Measurements from ENCODE around the gene SUPV3L1.
"Not testable (repeated sequence)": the region's sequence is repeated elsewhere in the genome, so short reads cannot be mapped to it uniquely, and the experiment has no call there.

The SUPV3L1 gene

DNA sequence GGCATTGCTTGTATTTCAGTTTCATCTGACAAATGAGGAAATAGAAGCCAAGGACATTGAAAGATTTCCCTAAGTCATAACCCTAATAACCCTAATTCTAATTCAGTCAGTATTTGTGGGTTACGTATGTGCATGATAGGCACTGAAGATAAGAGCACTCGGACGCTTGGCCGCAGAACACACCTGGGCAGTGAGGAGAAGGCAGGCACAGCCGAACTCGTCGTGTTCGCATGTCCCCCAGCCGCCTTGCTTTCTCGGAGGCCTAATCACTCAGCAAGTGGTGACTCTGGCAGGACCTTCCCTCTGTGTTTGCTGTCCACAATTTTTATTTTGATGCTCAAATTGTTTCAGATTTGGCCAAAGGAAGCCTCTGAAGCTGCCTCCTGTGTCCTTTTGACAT lies 63.8 kb downstream of the SUPV3L1 start:
- no peak for TF ChIP-seq CTCF (conservative IDR thresholded peaks at IDR 0.05; ENCODE audit: low read depth, low read length)
- no peak for DNase-seq (ENCODE audit: low read depth)

DNA sequence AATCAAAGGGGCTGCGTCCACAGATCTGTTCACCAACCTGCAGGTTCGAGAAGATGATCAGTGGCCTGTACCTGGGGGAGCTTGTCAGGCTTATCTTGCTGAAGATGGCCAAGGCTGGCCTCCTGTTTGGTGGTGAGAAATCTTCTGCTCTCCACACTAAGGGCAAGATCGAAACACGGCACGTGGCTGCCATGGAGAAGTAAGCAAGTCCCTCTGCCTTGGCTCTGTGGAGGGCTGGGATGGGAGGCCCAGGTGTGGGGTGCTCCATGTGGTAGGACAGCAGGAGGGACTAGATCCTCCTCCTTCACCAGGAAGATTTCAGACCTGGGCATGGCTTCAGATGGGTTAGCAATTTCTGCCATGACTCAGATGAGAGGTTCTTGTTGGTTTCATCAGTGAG lies 66.0 kb downstream of the SUPV3L1 start:
- H3K4me3 ChIP-seq (ENCODE audit: low read length): no peak overlapping the region
- no peak for TF ChIP-seq CTCF (conservative IDR thresholded peaks at IDR 0.05; ENCODE audit: low read depth, low read length)
- no peak for DNase-seq (ENCODE audit: low read depth)

More for the DNA sequence above, 63.8 kb downstream of the SUPV3L1 start:
- H3K4me3 ChIP-seq (ENCODE audit: low read length): no peak overlapping the region

- no peak for TF ChIP-seq CTCF (conservative IDR thresholded peaks at IDR 0.05; ENCODE audit: low read depth, low read length)
These were observed 66.7 kb downstream of the SUPV3L1 start for GRCh38 chr10:69246581-69247312.

GRCh38 chr10:69247313-69247710 lies 67.3 kb downstream of the SUPV3L1 start:
- H3K4me3 ChIP-seq (ENCODE audit: low read length): no peak overlapping the region
- no peak for TF ChIP-seq CTCF (conservative IDR thresholded peaks at IDR 0.05; ENCODE audit: low read depth, low read length)
- DNase-seq (ENCODE audit: low read depth): no peak

More at GRCh38 chr10:69246581-69247312, 66.7 kb downstream of the SUPV3L1 start:
- DNase-seq (ENCODE audit: low read depth): no peak
- H3K4me3 ChIP-seq (ENCODE audit: low read length): no peak overlapping the region

GRCh38 chr10:69248117-69248730 lies 68.2 kb downstream of the SUPV3L1 start:
- TF ChIP-seq CTCF (conservative IDR thresholded peaks at IDR 0.05; ENCODE audit: low read depth, low read length): no peak
- DNase-seq (ENCODE audit: low read depth): no peak
- H3K4me3 ChIP-seq (ENCODE audit: low read length): no peak overlapping the region

GRCh38 chr10:69250041-69250440 lies 70.0 kb downstream of the SUPV3L1 start:
- H3K4me3 ChIP-seq (ENCODE audit: low read length): no peak overlapping the region
- no peak for TF ChIP-seq CTCF (conservative IDR thresholded peaks at IDR 0.05; ENCODE audit: low read depth, low read length)
- DNase-seq (ENCODE audit: low read depth): no peak

GRCh38 chr10:69251417-69251816 lies 71.4 kb downstream of the SUPV3L1 start:
- H3K4me3 ChIP-seq (ENCODE audit: low read length); DNase-seq (ENCODE audit: low read depth): not testable (repeated sequence)

Data from retinal pigment epithelial cell (primary cell).